ENCODE results near the gene TOGARAM1.

TOGARAM1 gene

DNA sequence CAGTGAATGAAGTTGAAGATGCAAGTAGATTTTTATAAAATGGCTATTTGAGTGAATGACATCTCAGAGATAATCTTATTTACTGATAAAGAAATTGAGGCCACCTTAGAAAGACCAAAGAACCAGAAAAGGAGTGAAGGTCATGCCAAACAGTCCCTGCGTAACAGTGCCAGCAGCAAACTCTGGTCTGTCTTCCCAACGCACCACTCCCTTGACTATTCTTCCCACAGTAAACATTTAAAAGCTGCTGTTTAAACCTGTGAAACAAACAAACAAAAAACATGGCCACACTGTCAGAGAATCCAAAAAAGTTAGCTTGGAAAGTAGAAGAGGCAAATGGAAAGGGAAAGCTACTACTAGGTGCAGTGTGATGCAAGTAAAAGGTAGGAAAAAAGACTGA is 120.4 kb downstream of the TOGARAM1 start:
- TF ChIP-seq CTCF (IDR thresholded peaks at IDR 0.05; ENCODE audit: low read depth, low read length) = no peak
- H3K4me3 ChIP-seq (replicated peaks in 1 of 2; ENCODE audit: low read depth in 2 of 2, low read length in 2 of 2) = no peak overlapping the region
- no peak for DNase-seq (ENCODE audit: low read depth in 2 of 2)

- H3K4me3 ChIP-seq (replicated peaks in 1 of 2; ENCODE audit: low read depth in 2 of 2, low read length in 2 of 2) = peak overlapping the region; percentile 54 to 68
- DNase-seq (ENCODE audit: low read depth in 2 of 2) = no peak
- no peak for TF ChIP-seq CTCF (IDR thresholded peaks at IDR 0.05; ENCODE audit: low read depth, low read length)
Measured at GRCh38 chr14:45083617-45083975, 121.6 kb downstream of the TOGARAM1 start.

- TF ChIP-seq CTCF (IDR thresholded peaks at IDR 0.05; ENCODE audit: low read depth, low read length) = no peak
- H3K4me3 ChIP-seq (replicated peaks in 1 of 2; ENCODE audit: low read depth in 2 of 2, low read length in 2 of 2) = peak within 1 kb of the TSS; percentile 68
- peak; percentile 91 for DNase-seq (ENCODE audit: low read depth in 2 of 2)
Measured at GRCh38 chr14:45083976-45084722, 122.2 kb downstream of the TOGARAM1 start, which contains the start of gene PRPF39. Gene PRPF39 (plus strand): TSS chr14:45084116. CDS start chr14:45095240, 11,124 bp downstream.

DNA sequence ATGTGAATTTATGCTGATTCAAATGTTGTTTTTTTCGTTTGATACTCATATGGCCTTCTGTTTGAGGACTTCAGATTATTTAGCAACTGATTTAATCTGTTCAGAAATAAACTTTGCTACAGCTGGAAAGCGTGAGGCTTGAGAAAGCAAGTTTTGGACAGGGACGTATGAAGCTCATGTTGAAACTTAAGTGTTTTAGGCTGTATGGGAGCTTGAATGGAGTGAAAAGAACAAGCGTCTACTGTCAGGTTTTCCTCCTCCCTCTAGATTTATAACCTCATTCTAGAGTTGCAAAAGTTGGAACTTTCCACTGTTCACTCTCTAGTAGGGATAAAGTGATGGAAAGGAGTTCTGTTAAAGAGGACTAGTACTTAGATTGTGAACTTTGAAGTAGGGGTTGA is 123.0 kb downstream of the TOGARAM1 start:
- peak overlapping the region; percentile 68 for H3K4me3 ChIP-seq (replicated peaks in 1 of 2; ENCODE audit: low read depth in 2 of 2, low read length in 2 of 2)
- no peak for TF ChIP-seq CTCF (IDR thresholded peaks at IDR 0.05; ENCODE audit: low read depth, low read length)
- DNase-seq (ENCODE audit: low read depth in 2 of 2) = peak; percentile 34 to 41

DNA sequence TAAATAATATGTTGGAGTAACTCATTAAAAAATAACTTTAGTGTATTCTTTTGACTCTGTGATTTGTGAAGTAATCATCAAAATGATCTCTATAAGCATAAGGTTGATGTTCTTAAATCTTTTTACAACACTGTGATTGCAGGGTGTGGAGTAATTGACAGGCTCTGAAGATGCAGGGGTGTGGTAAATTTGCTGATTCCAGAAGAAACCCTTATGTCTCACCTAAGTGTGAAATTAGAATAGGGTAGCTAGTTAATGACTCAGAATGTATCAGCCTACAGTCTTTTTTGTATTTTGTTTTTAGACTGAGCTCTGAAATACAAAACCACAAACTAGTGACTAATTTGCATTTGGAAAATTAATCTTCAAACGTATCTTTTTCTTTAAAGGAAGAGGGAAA is 127.8 kb downstream of the TOGARAM1 start:
- peak in 1 of 2 donors; percentile 57 for DNase-seq (ENCODE audit: low read depth in 2 of 2)
- H3K4me3 ChIP-seq (replicated peaks in 1 of 2; ENCODE audit: low read depth in 2 of 2, low read length in 2 of 2) = no peak overlapping the region
- no peak for TF ChIP-seq CTCF (IDR thresholded peaks at IDR 0.05; ENCODE audit: low read depth, low read length)

DNA sequence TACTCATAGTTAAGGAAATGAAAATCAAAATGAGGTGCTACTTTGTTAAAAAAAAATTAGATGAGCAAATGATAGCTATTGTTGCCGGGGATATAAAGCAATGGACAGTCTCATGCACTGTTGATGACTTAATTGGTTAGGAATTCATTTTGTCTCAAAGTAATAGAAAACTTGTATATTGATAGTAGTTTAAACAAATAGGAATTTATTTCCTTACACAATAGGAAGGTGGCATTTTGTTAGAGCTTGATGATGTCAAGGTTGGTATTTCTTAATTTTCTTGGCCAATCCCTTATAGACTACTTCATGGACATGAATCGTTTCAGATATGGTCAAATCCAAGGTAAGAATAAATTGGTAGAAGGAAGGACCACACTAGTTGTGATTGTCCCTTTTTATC is 129.7 kb downstream of the TOGARAM1 start:
- TF ChIP-seq CTCF (IDR thresholded peaks at IDR 0.05; ENCODE audit: low read depth, low read length) = no peak
- no peak overlapping the region for H3K4me3 ChIP-seq (replicated peaks in 1 of 2; ENCODE audit: low read depth in 2 of 2, low read length in 2 of 2)
- peak; percentile 27 to 70 for DNase-seq (ENCODE audit: low read depth in 2 of 2)

DNA sequence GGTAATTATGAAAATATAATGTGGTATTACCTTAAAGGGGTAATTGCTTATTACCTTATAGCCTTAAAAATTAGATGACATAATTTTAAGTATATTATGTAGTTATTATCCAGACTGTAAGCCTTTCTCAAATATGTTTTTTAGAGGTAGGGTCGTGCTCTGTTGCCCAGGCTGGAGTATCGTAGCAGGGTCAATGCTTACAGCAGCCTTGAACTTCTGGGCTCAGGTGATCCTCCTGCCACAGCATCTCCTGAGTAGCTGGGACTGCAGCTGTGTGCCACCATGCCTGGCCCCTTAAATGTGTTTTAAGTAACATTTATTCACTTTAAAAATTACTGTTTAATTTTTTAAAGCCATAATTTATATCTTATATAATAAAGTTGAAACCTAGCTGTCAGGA is 132.3 kb downstream of the TOGARAM1 start:
- DNase-seq (ENCODE audit: low read depth in 2 of 2) = no peak
- no peak overlapping the region for H3K4me3 ChIP-seq (replicated peaks in 1 of 2; ENCODE audit: low read depth in 2 of 2, low read length in 2 of 2)
- TF ChIP-seq CTCF (IDR thresholded peaks at IDR 0.05; ENCODE audit: low read depth, low read length) = no peak
